22Rv1 (cell line): ENCODE results near the gene RRP12.
"Not testable (repeated sequence)": the region's sequence is repeated elsewhere in the genome, so short reads cannot be mapped to it uniquely, and the experiment has no call there.

ENCODE experiments used
- H3K27ac ChIP-seq: fragments of 450-650 bp; 2 replicates; pipeline ENCODE4 v1.5.1; 2017
- CTCF ChIP-seq: fragments of 450-650 bp; IDR thresholded peaks from 2 replicates; pipeline ENCODE4 v1.5.1; 2017; ENCODE audit warnings: mild to moderate bottlenecking
- ZFX ChIP-seq: fragments of 450-650 bp; IDR thresholded peaks from 2 replicates; pipeline ENCODE4 v1.6.1; 2017; ENCODE audit warnings: antibody characterized with exemption, borderline replicate concordance

Gene RRP12

DNA sequence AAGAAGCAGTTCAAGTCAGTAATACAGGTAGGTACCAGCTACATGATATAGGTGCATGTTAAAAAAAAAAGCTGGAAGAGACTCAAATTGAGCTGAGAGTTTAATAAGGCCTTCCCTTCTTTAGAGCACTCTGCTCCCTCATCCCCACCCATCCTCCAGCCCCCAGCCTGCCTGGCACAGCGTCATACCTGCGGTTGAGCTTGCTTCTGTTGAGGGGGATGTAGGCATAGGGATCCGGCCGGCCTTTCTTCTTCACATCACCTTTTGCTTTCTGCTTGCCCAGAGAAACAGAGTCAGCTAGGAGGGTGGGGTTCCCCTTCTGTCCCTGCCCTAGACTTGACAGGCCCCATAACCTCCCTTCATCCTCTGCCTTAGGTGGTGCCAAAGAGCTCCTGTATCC is 42.8 kb downstream of the RRP12 start:
- TF ChIP-seq CTCF (no peak), ZFX (no peak)
- no peak overlapping the region for H3K27ac ChIP-seq

GRCh38 chr10:97356918-97357317 is 44.2 kb downstream of the RRP12 start:
- TF ChIP-seq CTCF (no peak), ZFX (no peak)
- no peak overlapping the region for H3K27ac ChIP-seq

DNA sequence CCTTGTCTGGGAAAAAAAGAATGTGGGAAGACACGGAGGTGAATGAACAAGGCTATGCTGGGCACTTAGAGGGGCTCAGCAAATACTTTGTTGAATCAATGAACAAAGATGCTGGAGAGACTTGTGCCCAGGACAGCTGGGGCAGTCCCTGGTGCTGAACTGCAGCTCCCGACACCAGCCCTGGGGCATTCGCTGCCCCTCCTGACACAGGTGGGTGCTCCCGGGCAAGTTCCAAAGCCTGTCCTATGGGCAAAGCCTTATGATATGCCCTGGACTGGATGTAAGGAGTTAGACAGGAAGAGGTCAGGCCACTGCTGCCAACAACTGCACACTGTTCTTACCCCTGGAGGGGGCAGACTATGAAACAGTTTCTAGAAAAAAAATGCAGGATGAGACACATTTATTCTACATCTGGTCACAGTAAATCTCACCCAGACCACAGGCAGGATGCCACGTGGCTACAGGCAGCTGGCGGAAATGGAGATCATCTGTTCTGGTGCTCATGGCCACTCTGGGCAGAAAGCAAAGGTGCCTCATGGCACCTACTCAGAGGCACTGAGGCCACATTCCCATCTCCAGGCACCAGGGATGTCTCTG is 44.7 kb downstream of the RRP12 start:
- no peak for TF ChIP-seq CTCF
- TF ChIP-seq ZFX: no peak
- H3K27ac ChIP-seq: no peak overlapping the region

DNA sequence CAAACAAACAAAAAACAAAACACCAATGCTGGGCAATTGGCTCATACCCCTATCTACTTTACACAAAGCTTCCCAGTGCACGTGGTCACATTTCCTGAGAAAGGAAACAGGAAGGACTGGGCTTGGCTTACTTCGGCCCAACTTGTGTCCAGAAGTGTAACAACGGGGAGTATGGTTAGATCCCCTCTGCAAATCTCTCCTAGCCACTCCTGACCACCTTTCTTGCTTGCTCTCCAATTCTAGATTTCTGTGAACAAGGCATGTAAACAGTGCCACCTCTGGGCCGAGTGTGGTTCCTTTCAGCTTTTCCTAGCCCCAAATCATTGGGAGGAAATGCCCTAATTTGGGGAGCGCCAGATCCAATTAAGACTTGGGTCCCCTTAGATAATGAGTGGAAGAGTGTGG is 45.6 kb downstream of the RRP12 start:
- no peak overlapping the region for H3K27ac ChIP-seq
- TF ChIP-seq CTCF (peak; percentile 26; the same call in 1 of the 2 replicates), ZFX (no peak)

- H3K27ac ChIP-seq: no peak overlapping the region
- TF ChIP-seq CTCF (no peak), ZFX (no peak)
These were observed 47.2 kb downstream of the RRP12 start for GRCh38 chr10:97353945-97354344.

- no peak overlapping the region for H3K27ac ChIP-seq
- no peak for TF ChIP-seq ZFX
- TF ChIP-seq CTCF: no peak
These were observed 51.2 kb downstream of the RRP12 start for GRCh38 chr10:97349752-97350513.

DNA sequence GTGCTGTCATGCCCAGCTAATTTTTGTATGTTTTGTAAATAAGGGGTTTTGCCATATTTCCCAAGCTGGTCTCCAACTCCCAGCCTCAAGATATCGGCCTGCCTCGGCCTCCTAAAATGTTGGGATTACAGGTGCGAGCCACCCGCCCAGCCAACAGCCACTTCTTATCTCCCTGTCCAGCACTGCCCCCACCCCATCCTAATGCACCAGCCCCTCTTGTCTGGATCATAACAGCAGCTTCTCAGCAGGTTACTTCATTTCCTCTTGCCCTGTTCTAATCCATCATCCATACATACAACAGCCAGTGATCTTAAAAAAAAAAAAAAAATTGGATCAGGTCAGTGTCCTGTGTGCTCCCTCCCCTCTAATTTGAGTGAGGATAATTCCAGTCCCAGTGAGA is 53.8 kb downstream of the RRP12 start:
- H3K27ac ChIP-seq: no peak overlapping the region
- TF ChIP-seq CTCF: no peak
- no peak for TF ChIP-seq ZFX

DNA sequence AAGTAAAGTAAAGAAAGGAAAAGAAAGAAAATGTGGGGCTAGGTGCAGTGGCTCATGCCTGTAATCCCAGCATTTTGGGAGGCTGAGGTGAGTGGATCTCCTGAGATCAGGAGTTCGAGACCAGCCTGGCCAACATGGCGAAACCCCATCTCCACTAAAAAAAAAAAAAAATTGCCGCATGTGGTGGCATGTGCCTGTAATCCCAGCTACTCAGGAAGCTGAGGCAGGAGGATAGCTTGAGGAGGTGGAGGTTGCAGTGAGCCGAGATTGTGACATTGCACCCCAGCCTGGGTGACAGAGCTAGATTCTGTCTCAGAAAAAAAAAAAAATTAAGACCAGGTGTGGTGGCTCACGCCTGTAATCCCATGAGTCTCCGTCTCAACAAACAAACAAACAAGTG is 57.5 kb downstream of the RRP12 start:
- not testable (repeated sequence) for H3K27ac ChIP-seq
